Vagina (tissue), 2 donors: ENCODE data around the gene CHD5.

ENCODE experiments used
- POLR2A ChIP-seq, 2 donors: fragments of 450-650 bp; IDR thresholded peaks; one replicate each; pipeline ENCODE4 v1.6.1; 2017; ENCODE audit warnings: antibody characterized with exemption in 2 of 2, mild to moderate bottlenecking in 2 of 2, moderate library complexity in 2 of 2
- POLR2AphosphoS5 ChIP-seq, 2 donors: sonication (generic); formaldehyde crosslinking; IDR thresholded peaks; one replicate each; pipeline ENCODE4 v1.9.0; 2017; ENCODE audit warnings: antibody characterized with exemption in 2 of 2, mild to moderate bottlenecking in 2 of 2, low read depth in 1 of 2; ENCODE audit not compliant: insufficient read depth in 1 of 2
- TF ChIP-seq, protein P1 (sequence below), 3 experiments: fragments of 450-650 bp in 2 of 3; fragments of 200-600 bp in 1 of 3; sonication (generic) in 1 of 3; IDR thresholded peaks; one replicate each; pipeline ENCODE4 v1.5.1; 2017 to 2019; ENCODE audit warnings: antibody characterized with exemption in 3 of 3, mild to moderate bottlenecking in 2 of 3, moderate library complexity in 2 of 3

- TF ChIP-seq, protein P1, sequence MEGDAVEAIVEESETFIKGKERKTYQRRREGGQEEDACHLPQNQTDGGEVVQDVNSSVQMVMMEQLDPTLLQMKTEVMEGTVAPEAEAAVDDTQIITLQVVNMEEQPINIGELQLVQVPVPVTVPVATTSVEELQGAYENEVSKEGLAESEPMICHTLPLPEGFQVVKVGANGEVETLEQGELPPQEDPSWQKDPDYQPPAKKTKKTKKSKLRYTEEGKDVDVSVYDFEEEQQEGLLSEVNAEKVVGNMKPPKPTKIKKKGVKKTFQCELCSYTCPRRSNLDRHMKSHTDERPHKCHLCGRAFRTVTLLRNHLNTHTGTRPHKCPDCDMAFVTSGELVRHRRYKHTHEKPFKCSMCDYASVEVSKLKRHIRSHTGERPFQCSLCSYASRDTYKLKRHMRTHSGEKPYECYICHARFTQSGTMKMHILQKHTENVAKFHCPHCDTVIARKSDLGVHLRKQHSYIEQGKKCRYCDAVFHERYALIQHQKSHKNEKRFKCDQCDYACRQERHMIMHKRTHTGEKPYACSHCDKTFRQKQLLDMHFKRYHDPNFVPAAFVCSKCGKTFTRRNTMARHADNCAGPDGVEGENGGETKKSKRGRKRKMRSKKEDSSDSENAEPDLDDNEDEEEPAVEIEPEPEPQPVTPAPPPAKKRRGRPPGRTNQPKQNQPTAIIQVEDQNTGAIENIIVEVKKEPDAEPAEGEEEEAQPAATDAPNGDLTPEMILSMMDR (IDR thresholded peaks at IDR 0.05) = no peak
- TF ChIP-seq POLR2A (IDR thresholded peaks at IDR 0.05) (no peak), POLR2AphosphoS5 (IDR thresholded peaks at IDR 0.05; ENCODE audit: insufficient read depth in 1 of 2, low read depth in 1 of 2) (no peak)
Measured at GRCh38 chr1:6176779-6177178, 3.3 kb downstream of the CHD5 start.
